GM19397 (cell line): ENCODE results near the gene MCCC1.

Experiments used
- ATAC-seq: cut with Tn5 transposase; IDR thresholded peaks from one replicate; pipeline ENCODE4 v1.9.1; 2021; ENCODE audit warnings: mild to moderate bottlenecking, moderate library complexity; ENCODE audit not compliant: unreplicated experiment

MCCC1 gene

GRCh38 chr3:183058351-183058750 is 40.9 kb downstream of the MCCC1 start:
- no peak for ATAC-seq

- ATAC-seq: no peak
Measured at GRCh38 chr3:183050706-183051105, 48.6 kb downstream of the MCCC1 start.

- ATAC-seq: no peak
Measured at GRCh38 chr3:183046883-183047282, 52.4 kb downstream of the MCCC1 start.

- ATAC-seq: peak; percentile 99
Measured at GRCh38 chr3:183044547-183045229, 54.6 kb downstream of the MCCC1 start.

GRCh38 chr3:183038757-183039156 is 60.5 kb downstream of the MCCC1 start:
- ATAC-seq: no peak

GRCh38 chr3:183038221-183038620 is 61.1 kb downstream of the MCCC1 start:
- peak; percentile 61 for ATAC-seq

GRCh38 chr3:183033746-183034145 is 65.5 kb downstream of the MCCC1 start:
- no peak for ATAC-seq

- ATAC-seq: no peak
Measured at GRCh38 chr3:183032880-183033555, 66.3 kb downstream of the MCCC1 start.

- ATAC-seq: no peak
Measured at GRCh38 chr3:183031826-183032225, 67.5 kb downstream of the MCCC1 start.

GRCh38 chr3:183028416-183028815 is 70.9 kb downstream of the MCCC1 start:
- ATAC-seq: no peak

- no peak for ATAC-seq
Measured at GRCh38 chr3:183027276-183027675, 72.0 kb downstream of the MCCC1 start.

- no peak for ATAC-seq
Measured at GRCh38 chr3:183022936-183023516, 76.3 kb downstream of the MCCC1 start.

GRCh38 chr3:183018421-183019192 is 80.7 kb downstream of the MCCC1 start:
- ATAC-seq: no peak

- ATAC-seq: no peak
Measured at GRCh38 chr3:183015185-183015584, 84.1 kb downstream of the MCCC1 start.

- ATAC-seq: no peak
Measured at GRCh38 chr3:183013856-183014255, 85.4 kb downstream of the MCCC1 start.

GRCh38 chr3:183013074-183013473 is 86.2 kb downstream of the MCCC1 start:
- no peak for ATAC-seq

GRCh38 chr3:183008800-183009199 is 90.5 kb downstream of the MCCC1 start:
- ATAC-seq: no peak

- no peak for ATAC-seq
Measured at GRCh38 chr3:183008303-183008702, 91.0 kb downstream of the MCCC1 start.

GRCh38 chr3:183006396-183007002 is 92.8 kb downstream of the MCCC1 start:
- no peak for ATAC-seq

GRCh38 chr3:182999767-183000166 is 99.5 kb downstream of the MCCC1 start:
- ATAC-seq: no peak
